Measurements from ENCODE around the gene ALK.
"Not testable (repeated sequence)": the region's sequence is repeated elsewhere in the genome, so short reads cannot be mapped to it uniquely, and the experiment has no call there.

Gene ALK

GRCh38 chr2:29834624-29835023 lies 86.8 kb downstream of the ALK start:
- no peak for DNase-seq

GRCh38 chr2:29834036-29834540 lies 87.3 kb downstream of the ALK start:
- no peak for DNase-seq

GRCh38 chr2:29831560-29831959 lies 89.8 kb downstream of the ALK start:
- DNase-seq: no peak

- no peak for DNase-seq
Measured at GRCh38 chr2:29829841-29830240, 91.5 kb downstream of the ALK start.

- DNase-seq: not testable (repeated sequence)
Measured at GRCh38 chr2:29824145-29824544, 97.2 kb downstream of the ALK start.

GRCh38 chr2:29821591-29821990 lies 99.8 kb downstream of the ALK start:
- DNase-seq: no peak

GRCh38 chr2:29819570-29819969 lies 101.8 kb downstream of the ALK start:
- no peak for DNase-seq

- DNase-seq: no peak
Measured at GRCh38 chr2:29817801-29818680, 103.3 kb downstream of the ALK start.

- no peak for DNase-seq
Measured at GRCh38 chr2:29817299-29817698, 104.1 kb downstream of the ALK start.

- no peak for DNase-seq
Measured at GRCh38 chr2:29816651-29817050, 104.7 kb downstream of the ALK start.

- DNase-seq: no peak
Measured at GRCh38 chr2:29811378-29811777, 110.0 kb downstream of the ALK start.

GRCh38 chr2:29810956-29811355 lies 110.4 kb downstream of the ALK start:
- DNase-seq: no peak

GRCh38 chr2:29808321-29808720 lies 113.1 kb downstream of the ALK start:
- no peak for DNase-seq

- DNase-seq: no peak
Measured at GRCh38 chr2:29807082-29807481, 114.3 kb downstream of the ALK start.

GRCh38 chr2:29806461-29806860 lies 114.9 kb downstream of the ALK start:
- no peak for DNase-seq

GRCh38 chr2:29804671-29805070 lies 116.7 kb downstream of the ALK start:
- DNase-seq: no peak

GRCh38 chr2:29803537-29803936 lies 117.8 kb downstream of the ALK start:
- no peak for DNase-seq

GRCh38 chr2:29802986-29803385 lies 118.4 kb downstream of the ALK start:
- no peak for DNase-seq

GRCh38 chr2:29799628-29800027 lies 121.8 kb downstream of the ALK start:
- DNase-seq: no peak

GRCh38 chr2:29797916-29798315 lies 123.5 kb downstream of the ALK start:
- no peak for DNase-seq

- DNase-seq: no peak
Measured at GRCh38 chr2:29796446-29796845, 124.9 kb downstream of the ALK start.

- DNase-seq: no peak
Measured at GRCh38 chr2:29789911-29790485, 131.4 kb downstream of the ALK start.

GRCh38 chr2:29787473-29788465 lies 133.6 kb downstream of the ALK start:
- DNase-seq: no peak

Measured in NCI-H748 treated with DMSO at 0.1 percent for 48 hours (cell line).